DND-41 (cell line): Measurements from ENCODE around the gene RNF4.

Experiments used
- CTCF ChIP-seq: IDR thresholded peaks from 2 replicates; pipeline ENCODE4 v1.5.1; 2012; ENCODE audit warnings: borderline replicate concordance, low read length, moderate library complexity, mild to moderate bottlenecking; ENCODE audit not compliant: poor library complexity, severe bottlenecking; ENCODE audit errors: extremely low read depth
- EZH2 ChIP-seq: IDR thresholded peaks from 3 replicates; pipeline ENCODE4 v1.6.1; 2012; ENCODE audit warnings: borderline replicate concordance, low read depth, mild to moderate bottlenecking, moderate library complexity, low read length, inconsistent platforms; ENCODE audit not compliant: severe bottlenecking

GRCh38 chr4:2433609-2434350 is 35.1 kb upstream of the RNF4 start:
- TF ChIP-seq CTCF (no peak), EZH2 (no peak)
